PC-9 (cell line): Measurements from ENCODE around the gene ZNF618.

Experiments
- CTCF ChIP-seq: fragments of 200-600 bp; sonication (generic); conservative IDR thresholded peaks from 2 replicates; pipeline ENCODE4 v1.6.1; 2017; ENCODE audit warnings: mixed run types, antibody characterized with exemption, mild to moderate bottlenecking, moderate library complexity
- EZH2 ChIP-seq: fragments of 200-600 bp; sonication (generic); IDR thresholded peaks from 2 replicates; pipeline ENCODE4 v1.8.0; 2017; ENCODE audit warnings: antibody characterized with exemption, low read depth

- TF ChIP-seq CTCF = no peak
- no peak for TF ChIP-seq EZH2
Measured at GRCh38 chr9:113951032-113951372, 74.9 kb downstream of the ZNF618 start.
